ENCODE measurements around the gene ARMC7. TPM values are rescaled to one million over a fixed set of nuclear protein-coding genes. Genes with fewer than 3 reads are reported as not detected.
A peak's percentile ranks its signal among the peaks of the same experiment; 100 is the strongest.

The ARMC7 gene
- total RNA-seq, 3 donors from 2014 or later (not counting 1 experiment from before 2014, with no cell fraction given): 9.3 to 18.6 (median 11.3) TPM

DNA sequence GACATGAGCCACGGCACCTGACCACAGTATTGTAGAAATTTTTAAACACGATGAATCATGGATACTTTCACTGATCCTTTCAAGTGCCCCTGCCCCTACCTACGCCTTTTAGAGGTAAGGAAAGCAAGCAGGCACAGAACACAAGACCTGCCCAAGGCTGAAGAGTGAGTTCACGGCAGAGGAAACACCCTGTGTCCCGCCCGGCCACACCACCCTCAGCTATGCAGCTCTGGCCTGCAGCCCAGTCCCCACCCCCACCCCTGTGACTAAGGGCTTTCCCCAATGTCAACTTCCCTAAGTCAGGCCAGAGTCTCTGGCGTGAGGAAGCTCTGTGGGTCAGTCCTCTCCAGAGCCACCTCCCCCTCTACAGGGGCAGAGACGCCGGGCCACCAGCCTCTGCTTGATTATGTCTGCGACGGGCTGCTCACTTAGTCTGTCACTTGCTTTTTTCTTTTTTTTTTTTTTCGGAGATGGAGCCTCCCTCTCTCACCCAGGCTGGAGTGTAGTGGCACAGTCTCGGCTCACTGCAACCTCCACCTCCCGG, 13.6 kb upstream of the ARMC7 start:
- H3K27ac Mint-ChIP-seq: no peak overlapping the region
- WGBS (ENCODE audit: insufficient coverage): 43% methylated on average over 14 of the region's 14 CpGs
- DNase-seq (no peak), ATAC-seq (peak; percentile 31 to 81 (median 43))
- no peaks in the 10 kb centered on the region for H3K9me3 Mint-ChIP-seq
- H3K36me3 Mint-ChIP-seq: no peaks in the 10 kb centered on the region
- Histone ChIP-seq H3K4me1 (ENCODE audit: control insufficient read depth, insufficient read depth, low read length) (peaks cover 4% of the 10 kb centered on the region), H3K27me3 (ENCODE audit: control insufficient read depth, insufficient read depth, low read length) (no peaks in the 10 kb centered on the region), H3K4me3 (ENCODE audit: low read length) (no peak overlapping the region), H3K9me3 (ENCODE audit: control insufficient read depth, insufficient read depth, low read length) (no peaks in the 10 kb centered on the region), H3K36me3 (ENCODE audit: control insufficient read depth, insufficient read depth, low read length) (no peaks in the 10 kb centered on the region), H3K27ac (ENCODE audit: low read length) (no peak overlapping the region)
- intact Hi-C loops (cut with micrococcal nuclease): no loop called here
- H3K4me3 Mint-ChIP-seq: no peak overlapping the region
- H3K27me3 Mint-ChIP-seq (ENCODE audit: low read depth in 2 of 2): no peaks in the 10 kb centered on the region
- peaks cover 0 to 16% of the 10 kb centered on the region in 2 donors for H3K4me1 Mint-ChIP-seq
- no peak for TF ChIP-seq CTCF (IDR thresholded peaks at IDR 0.05)

- H3K4me3 Mint-ChIP-seq: no peak overlapping the region
- no peaks in the 10 kb centered on the region for H3K27me3 Mint-ChIP-seq (ENCODE audit: low read depth in 2 of 2)
- no peaks in the 10 kb centered on the region for H3K9me3 Mint-ChIP-seq
- WGBS (ENCODE audit: insufficient coverage): 95% methylated on average over 7 of the region's 7 CpGs
- Histone ChIP-seq H3K27me3 (ENCODE audit: control insufficient read depth, insufficient read depth, low read length) (no peaks in the 10 kb centered on the region), H3K36me3 (ENCODE audit: control insufficient read depth, insufficient read depth, low read length) (no peaks in the 10 kb centered on the region), H3K4me1 (ENCODE audit: control insufficient read depth, insufficient read depth, low read length) (peaks cover 7% of the 10 kb centered on the region), H3K9me3 (ENCODE audit: control insufficient read depth, insufficient read depth, low read length) (no peaks in the 10 kb centered on the region), H3K27ac (ENCODE audit: low read length) (no peak overlapping the region), H3K4me3 (ENCODE audit: low read length) (no peak overlapping the region)
- no peaks in the 10 kb centered on the region for H3K4me1 Mint-ChIP-seq
- H3K36me3 Mint-ChIP-seq: no peaks in the 10 kb centered on the region
- no peak for ATAC-seq
- intact Hi-C loops (cut with micrococcal nuclease): no loop called here
- TF ChIP-seq CTCF (IDR thresholded peaks at IDR 0.05): no peak
- H3K27ac Mint-ChIP-seq: no peak overlapping the region
- DNase-seq: no peak
Measured at GRCh38 chr17:75097865-75098264, 11.9 kb upstream of the ARMC7 start.

GRCh38 chr17:75098861-75099260, 10.9 kb upstream of the ARMC7 start:
- ATAC-seq: no peak
- H3K4me1 ChIP-seq (ENCODE audit: control insufficient read depth, insufficient read depth, low read length): peaks cover 7% of the 10 kb centered on the region
- no peaks in the 10 kb centered on the region for H3K9me3 Mint-ChIP-seq
- no peaks in the 10 kb centered on the region for H3K9me3 ChIP-seq (ENCODE audit: control insufficient read depth, insufficient read depth, low read length)
- no peak for DNase-seq
- no peak overlapping the region for H3K27ac ChIP-seq (ENCODE audit: low read length)
- H3K4me1 Mint-ChIP-seq: no peaks in the 10 kb centered on the region
- H3K27me3 Mint-ChIP-seq (ENCODE audit: low read depth in 2 of 2): no peaks in the 10 kb centered on the region
- H3K36me3 Mint-ChIP-seq: no peaks in the 10 kb centered on the region
- no peaks in the 10 kb centered on the region for H3K27me3 ChIP-seq (ENCODE audit: control insufficient read depth, insufficient read depth, low read length)
- H3K4me3 ChIP-seq (ENCODE audit: low read length): no peak overlapping the region
- intact Hi-C loops (cut with micrococcal nuclease): no loop called here
- no peak for TF ChIP-seq CTCF (IDR thresholded peaks at IDR 0.05)
- WGBS (ENCODE audit: insufficient coverage): 89% methylated on average over 7 of the region's 7 CpGs
- H3K4me3 Mint-ChIP-seq: no peak overlapping the region
- H3K36me3 ChIP-seq (ENCODE audit: control insufficient read depth, insufficient read depth, low read length): no peaks in the 10 kb centered on the region
- no peak overlapping the region for H3K27ac Mint-ChIP-seq
